Keratinocyte (primary cell): ENCODE results near the gene SAYSD1. TPM values are rescaled to one million over a fixed set of nuclear protein-coding genes. Genes with fewer than 3 reads are reported as not detected.

Experiments used
- DNase-seq: peaks from one replicate; pipeline ENCODE4 v3.0.0-alpha.2; 2011; ENCODE audit warnings: low read depth, missing footprints, low spot score
- FAIRE-seq: peaks from 2 replicates; lab custom pipeline; 2011; peaks lifted over from hg19 to GRCh38; lab: Jason Lieb, UNC
- H2AFZ ChIP-seq: 2 replicates; pipeline ENCODE4 v1.6.0; 2012; ENCODE audit warnings: low read length, control low read depth, inconsistent platforms; ENCODE audit not compliant: control insufficient read depth
- H3K27ac ChIP-seq: 2 replicates; pipeline ENCODE4 v1.5.1; 2011; ENCODE audit warnings: low read length; ENCODE audit not compliant: control insufficient read depth, insufficient read depth
- H3K27me3 ChIP-seq: 3 replicates; pipeline ENCODE4 v1.6.0; 2011; ENCODE audit warnings: low read length; ENCODE audit not compliant: control insufficient read depth, insufficient read depth; ENCODE audit errors: extremely low read depth
- H3K36me3 ChIP-seq, 2 experiments: 2 replicates in 1 of 2; 3 replicates in 1 of 2; pipeline ENCODE4 v1.5.1; 2011; ENCODE audit warnings: low read length in 2 of 2, mild to moderate bottlenecking in 1 of 2; ENCODE audit not compliant: control insufficient read depth in 2 of 2, insufficient read depth in 2 of 2; ENCODE audit errors: extremely low read depth in 1 of 2
- H3K4me1 ChIP-seq: 3 replicates; pipeline ENCODE4 v1.5.1; 2011; ENCODE audit warnings: low read length; ENCODE audit not compliant: control insufficient read depth, insufficient read depth; ENCODE audit errors: extremely low read depth
- H3K4me2 ChIP-seq: 3 replicates; pipeline ENCODE4 v1.6.0; 2011; ENCODE audit warnings: low read depth, low read length; ENCODE audit not compliant: control insufficient read depth, insufficient read depth; ENCODE audit errors: extremely low read depth
- H3K4me3 ChIP-seq, 3 experiments: fragments of 200-600 bp in 1 of 3; sonication (generic) in 1 of 3; 2 replicates in 2 of 3; 3 replicates in 1 of 3; pipeline ENCODE4 v1.5.1; 2011 to 2016; ENCODE audit warnings: low read length in 3 of 3, mild to moderate bottlenecking in 3 of 3, control low read depth in 2 of 3, inconsistent platforms in 1 of 3, low read depth in 1 of 3, mixed read lengths in 1 of 3, mixed run types in 1 of 3, moderate library complexity in 1 of 3; ENCODE audit not compliant: control insufficient read depth in 2 of 3, insufficient read depth in 2 of 3; ENCODE audit errors: extremely low read depth in 1 of 3
- H3K79me2 ChIP-seq: 2 replicates; pipeline ENCODE4 v1.6.0; 2012; ENCODE audit warnings: low read length; ENCODE audit not compliant: control insufficient read depth, insufficient read depth
- H3K9ac ChIP-seq: 3 replicates; pipeline ENCODE4 v1.6.0; 2011; ENCODE audit warnings: low read length; ENCODE audit not compliant: control insufficient read depth, insufficient read depth; ENCODE audit errors: extremely low read depth
- H3K9me1 ChIP-seq: 3 replicates; pipeline ENCODE4 v1.6.0; 2011; ENCODE audit warnings: low read length; ENCODE audit not compliant: control insufficient read depth, insufficient read depth; ENCODE audit errors: extremely low read depth
- H3K9me3 ChIP-seq: 2 replicates; pipeline ENCODE4 v1.5.1; 2012; ENCODE audit warnings: low read depth, low read length; ENCODE audit not compliant: control insufficient read depth
- H4K20me1 ChIP-seq: 3 replicates; pipeline ENCODE4 v1.6.0; 2011; ENCODE audit warnings: low read length; ENCODE audit not compliant: control insufficient read depth, insufficient read depth; ENCODE audit errors: extremely low read depth
- EZH2 ChIP-seq: IDR thresholded peaks from one replicate; pipeline ENCODE4 v1.6.1; 2012; ENCODE audit warnings: inconsistent platforms, mild to moderate bottlenecking, low read length, moderate library complexity
- dilution Hi-C: fragments of 300-500 bp; cut with MboI; formaldehyde crosslinking; loops from one replicate; pipeline ENCODE4 v1.7.0; 2020; ENCODE audit warnings: low sequenced_read_pairs; ENCODE audit not compliant: extremely low pct_ligation_motif_present
- polyA plus RNA-seq, 5 experiments: library from polyadenylated mRNA; depleted of rRNA in 3 of 5; stranded (reverse) in 3 of 5; stranded (forward) in 1 of 5; unstranded in 1 of 5; fragments of >200 nt; gene quantifications; 1 replicate in 1 of 5; 2 replicates in 3 of 5; 3 replicates in 1 of 5; pipeline versions ENCODE4 v1.2.1 to v1.2.3, GENCODE V29; 2011 to 2012; ENCODE audit warnings: missing spikeins in 2 of 5, low read depth in 1 of 5, low replicate concordance in 1 of 5
- TF ChIP-seq, protein P1 (sequence below), 3 experiments: IDR thresholded peaks in 1 of 3; conservative IDR thresholded peaks in 1 of 3; optimal IDR thresholded peaks in 1 of 3; 2 replicates in 2 of 3; 3 replicates in 1 of 3; pipeline versions ENCODE3 to v1.5.1; 2011; ENCODE audit warnings: low read length in 3 of 3, mild to moderate bottlenecking in 3 of 3, moderate library complexity in 2 of 3, control low read depth in 1 of 3, inconsistent platforms in 1 of 3; ENCODE audit not compliant: insufficient read depth in 2 of 3; ENCODE audit errors: extremely low read depth in 1 of 3

SAYSD1 gene
- polyA plus RNA-seq, 1 donor (not counting 4 experiments of a cell fraction or from before 2014, with no cell fraction given) = 8.4 TPM

DNA sequence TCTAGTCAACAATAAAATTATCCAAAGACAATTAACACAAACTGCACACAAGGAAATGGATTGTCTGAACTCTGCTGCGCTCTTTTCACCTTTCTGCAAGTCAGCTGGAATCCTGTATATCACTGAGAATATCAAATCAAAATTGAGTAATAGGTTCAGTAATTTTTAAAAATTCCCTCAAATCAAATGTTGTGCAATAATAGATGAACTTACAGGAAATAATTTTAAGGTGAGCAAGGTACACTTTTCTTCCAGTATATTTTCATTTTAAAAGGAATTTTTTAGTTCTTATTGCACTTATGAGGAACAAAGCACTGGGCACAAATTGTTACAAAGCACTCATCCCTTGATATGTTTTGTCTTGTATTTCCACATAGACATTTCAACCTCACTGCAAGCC, 1.2 kb downstream of the SAYSD1 start:
- no peak overlapping the region for H2AFZ ChIP-seq
- no peak overlapping the region for H3K9ac ChIP-seq
- no peaks in the 10 kb centered on the region for H3K27me3 ChIP-seq
- peaks cover 4% of the 10 kb centered on the region for H3K4me1 ChIP-seq
- peak overlapping the region; percentile 74 for H3K4me2 ChIP-seq
- no peaks in the 10 kb centered on the region for H3K9me1 ChIP-seq
- dilution Hi-C loops = no loop called here
- no peak for TF ChIP-seq EZH2
- TF ChIP-seq, protein P1, sequence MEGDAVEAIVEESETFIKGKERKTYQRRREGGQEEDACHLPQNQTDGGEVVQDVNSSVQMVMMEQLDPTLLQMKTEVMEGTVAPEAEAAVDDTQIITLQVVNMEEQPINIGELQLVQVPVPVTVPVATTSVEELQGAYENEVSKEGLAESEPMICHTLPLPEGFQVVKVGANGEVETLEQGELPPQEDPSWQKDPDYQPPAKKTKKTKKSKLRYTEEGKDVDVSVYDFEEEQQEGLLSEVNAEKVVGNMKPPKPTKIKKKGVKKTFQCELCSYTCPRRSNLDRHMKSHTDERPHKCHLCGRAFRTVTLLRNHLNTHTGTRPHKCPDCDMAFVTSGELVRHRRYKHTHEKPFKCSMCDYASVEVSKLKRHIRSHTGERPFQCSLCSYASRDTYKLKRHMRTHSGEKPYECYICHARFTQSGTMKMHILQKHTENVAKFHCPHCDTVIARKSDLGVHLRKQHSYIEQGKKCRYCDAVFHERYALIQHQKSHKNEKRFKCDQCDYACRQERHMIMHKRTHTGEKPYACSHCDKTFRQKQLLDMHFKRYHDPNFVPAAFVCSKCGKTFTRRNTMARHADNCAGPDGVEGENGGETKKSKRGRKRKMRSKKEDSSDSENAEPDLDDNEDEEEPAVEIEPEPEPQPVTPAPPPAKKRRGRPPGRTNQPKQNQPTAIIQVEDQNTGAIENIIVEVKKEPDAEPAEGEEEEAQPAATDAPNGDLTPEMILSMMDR (optimal IDR thresholded peaks at IDR 0.05 in 1 of 3, IDR thresholded peaks at IDR 0.05 in 1 of 3, conservative IDR thresholded peaks at IDR 0.05 in 1 of 3; ENCODE audit: extremely low read depth in 1 of 3, insufficient read depth in 2 of 3, low read length in 3 of 3) = no peak
- FAIRE-seq (no peak), DNase-seq (no peak)
- no peaks in the 10 kb centered on the region for H3K36me3 ChIP-seq
- no peak overlapping the region for H3K27ac ChIP-seq
- H3K4me3 ChIP-seq = peak overlapping the region in 2 of 3 experiments; percentile 77 to 83
- H3K79me2 ChIP-seq = no peaks in the 10 kb centered on the region
- no peaks in the 10 kb centered on the region for H4K20me1 ChIP-seq
- no peaks in the 10 kb centered on the region for H3K9me3 ChIP-seq

GRCh38 chr6:39111280-39111679, 3.7 kb downstream of the SAYSD1 start:
- FAIRE-seq = no peak
- Histone ChIP-seq H3K27me3 (no peaks in the 10 kb centered on the region), H3K4me2 (no peak overlapping the region), H3K9ac (no peak overlapping the region), H3K9me1 (no peaks in the 10 kb centered on the region), H2AFZ (no peak overlapping the region), H3K36me3 (no peaks in the 10 kb centered on the region), H3K9me3 (no peaks in the 10 kb centered on the region), H4K20me1 (no peaks in the 10 kb centered on the region), H3K4me1 (peaks cover 4% of the 10 kb centered on the region), H3K79me2 (no peaks in the 10 kb centered on the region), H3K27ac (no peak overlapping the region), H3K4me3 (no peak overlapping the region)
- dilution Hi-C loops = no loop called here
- TF ChIP-seq, protein P1 (optimal IDR thresholded peaks at IDR 0.05 in 1 of 3, IDR thresholded peaks at IDR 0.05 in 1 of 3, conservative IDR thresholded peaks at IDR 0.05 in 1 of 3; ENCODE audit: extremely low read depth in 1 of 3, insufficient read depth in 2 of 3, low read length in 3 of 3) = no peak
- no peak for TF ChIP-seq EZH2
- DNase-seq = no peak
